Osteocyte (in vitro differentiated cells): ENCODE data around the gene MVB12A. TPM values are rescaled to one million over a fixed set of nuclear protein-coding genes. Genes with fewer than 3 reads are reported as not detected.

Source experiments
- DNase-seq: peaks from one replicate; pipeline ENCODE4 v3.0.0; 2021; ENCODE audit warnings: mixed read lengths; ENCODE audit not compliant: unreplicated experiment; ENCODE audit errors: extremely low spot score
- H3K27ac Mint-ChIP-seq: one replicate; pipeline ENCODE4 v1.8.0; 2021; ENCODE audit warnings: mild to moderate bottlenecking, mixed read lengths; ENCODE audit not compliant: unreplicated experiment
- H3K27me3 Mint-ChIP-seq: one replicate; pipeline ENCODE4 v1.8.0; 2021; ENCODE audit warnings: mixed read lengths; ENCODE audit not compliant: unreplicated experiment
- H3K36me3 Mint-ChIP-seq: one replicate; pipeline ENCODE4 v1.8.0; 2021; ENCODE audit warnings: mixed read lengths; ENCODE audit not compliant: unreplicated experiment
- H3K4me1 Mint-ChIP-seq: one replicate; pipeline ENCODE4 v1.8.0; 2021; ENCODE audit warnings: mixed read lengths; ENCODE audit not compliant: unreplicated experiment
- H3K4me3 Mint-ChIP-seq: one replicate; pipeline ENCODE4 v1.8.0; 2021; ENCODE audit warnings: mild to moderate bottlenecking, moderate library complexity, mixed read lengths; ENCODE audit not compliant: unreplicated experiment
- H3K9me3 Mint-ChIP-seq: one replicate; pipeline ENCODE4 v1.8.0; 2021; ENCODE audit warnings: mixed read lengths; ENCODE audit not compliant: unreplicated experiment
- total RNA-seq: library from RNA; stranded (reverse); gene quantifications from 2 replicates; pipeline ENCODE4 v1.2.1, GENCODE V29; 2021
- TF ChIP-seq, protein P1 (sequence below): fragments of 200-600 bp; sonication (generic); IDR thresholded peaks from 2 replicates; pipeline ENCODE4 v1.5.0; 2021; ENCODE audit warnings: antibody characterized with exemption, mild to moderate bottlenecking, moderate library complexity

The MVB12A gene
- total RNA-seq, 1 donor from 2014 or later = 59.2 TPM

DNA sequence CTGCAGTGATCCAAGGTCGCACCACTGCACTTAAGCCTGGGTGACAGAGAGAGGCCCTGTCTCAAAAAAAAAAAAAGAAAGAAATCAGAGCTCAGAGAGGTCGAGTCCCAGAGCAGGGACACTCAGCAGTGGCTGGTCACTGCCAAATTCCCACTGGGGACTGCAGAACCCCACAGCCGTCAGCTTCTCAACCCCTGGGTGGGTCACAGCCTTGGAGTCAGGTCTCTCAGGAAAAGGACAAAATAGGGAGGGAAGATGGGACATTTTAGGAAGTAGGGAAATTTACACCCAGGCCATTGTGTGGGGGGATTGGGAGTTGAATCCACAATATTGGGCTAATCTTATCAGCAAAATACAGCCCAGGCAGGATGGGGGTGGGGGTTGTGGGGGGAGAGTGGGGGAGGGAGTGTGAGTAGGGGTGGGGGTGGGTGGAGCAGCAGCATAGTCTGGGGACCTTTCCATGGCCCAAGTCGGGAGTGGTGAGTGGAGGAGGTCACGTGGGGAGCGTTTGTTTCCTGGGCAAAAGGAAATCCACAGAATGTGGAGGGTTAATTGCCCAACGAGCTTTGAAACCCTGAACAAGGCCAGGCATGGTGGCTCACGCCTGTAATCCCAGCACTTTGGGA is 20.8 kb upstream of the MVB12A start:
- H3K4me3 Mint-ChIP-seq = no peak overlapping the region
- TF ChIP-seq, protein P1, sequence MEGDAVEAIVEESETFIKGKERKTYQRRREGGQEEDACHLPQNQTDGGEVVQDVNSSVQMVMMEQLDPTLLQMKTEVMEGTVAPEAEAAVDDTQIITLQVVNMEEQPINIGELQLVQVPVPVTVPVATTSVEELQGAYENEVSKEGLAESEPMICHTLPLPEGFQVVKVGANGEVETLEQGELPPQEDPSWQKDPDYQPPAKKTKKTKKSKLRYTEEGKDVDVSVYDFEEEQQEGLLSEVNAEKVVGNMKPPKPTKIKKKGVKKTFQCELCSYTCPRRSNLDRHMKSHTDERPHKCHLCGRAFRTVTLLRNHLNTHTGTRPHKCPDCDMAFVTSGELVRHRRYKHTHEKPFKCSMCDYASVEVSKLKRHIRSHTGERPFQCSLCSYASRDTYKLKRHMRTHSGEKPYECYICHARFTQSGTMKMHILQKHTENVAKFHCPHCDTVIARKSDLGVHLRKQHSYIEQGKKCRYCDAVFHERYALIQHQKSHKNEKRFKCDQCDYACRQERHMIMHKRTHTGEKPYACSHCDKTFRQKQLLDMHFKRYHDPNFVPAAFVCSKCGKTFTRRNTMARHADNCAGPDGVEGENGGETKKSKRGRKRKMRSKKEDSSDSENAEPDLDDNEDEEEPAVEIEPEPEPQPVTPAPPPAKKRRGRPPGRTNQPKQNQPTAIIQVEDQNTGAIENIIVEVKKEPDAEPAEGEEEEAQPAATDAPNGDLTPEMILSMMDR = no peak
- H3K9me3 Mint-ChIP-seq = no peaks in the 10 kb centered on the region
- no peaks in the 10 kb centered on the region for H3K36me3 Mint-ChIP-seq
- no peak for DNase-seq
- peaks cover 4% of the 10 kb centered on the region for H3K27me3 Mint-ChIP-seq
- no peak overlapping the region for H3K27ac Mint-ChIP-seq
- H3K4me1 Mint-ChIP-seq = no peaks in the 10 kb centered on the region

DNA sequence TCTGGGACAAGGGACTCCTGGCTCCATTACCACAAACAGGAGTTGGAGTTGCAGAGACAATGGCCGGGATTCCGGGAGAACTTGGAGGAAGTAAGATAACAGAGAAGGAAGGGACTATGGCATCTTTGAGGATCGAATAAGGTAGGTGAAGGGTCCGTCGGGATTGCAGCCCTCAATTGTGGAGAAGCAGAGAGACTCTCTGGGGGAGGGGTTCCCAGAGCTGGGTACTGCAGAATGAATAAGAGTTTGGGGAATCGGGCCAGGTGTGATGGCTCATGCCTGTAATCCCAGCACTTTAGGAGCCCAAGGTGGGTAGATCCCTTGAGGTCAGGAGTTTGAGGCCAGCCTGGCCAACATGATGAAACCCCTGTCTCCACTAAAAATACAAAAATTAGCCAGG is 18.2 kb upstream of the MVB12A start:
- Mint-ChIP-seq H3K9me3 (no peaks in the 10 kb centered on the region), H3K4me3 (no peak overlapping the region), H3K4me1 (peaks cover 12% of the 10 kb centered on the region), H3K27me3 (peaks cover 4% of the 10 kb centered on the region), H3K27ac (no peak overlapping the region), H3K36me3 (no peaks in the 10 kb centered on the region)
- TF ChIP-seq, protein P1 = no peak
- DNase-seq = no peak

DNA sequence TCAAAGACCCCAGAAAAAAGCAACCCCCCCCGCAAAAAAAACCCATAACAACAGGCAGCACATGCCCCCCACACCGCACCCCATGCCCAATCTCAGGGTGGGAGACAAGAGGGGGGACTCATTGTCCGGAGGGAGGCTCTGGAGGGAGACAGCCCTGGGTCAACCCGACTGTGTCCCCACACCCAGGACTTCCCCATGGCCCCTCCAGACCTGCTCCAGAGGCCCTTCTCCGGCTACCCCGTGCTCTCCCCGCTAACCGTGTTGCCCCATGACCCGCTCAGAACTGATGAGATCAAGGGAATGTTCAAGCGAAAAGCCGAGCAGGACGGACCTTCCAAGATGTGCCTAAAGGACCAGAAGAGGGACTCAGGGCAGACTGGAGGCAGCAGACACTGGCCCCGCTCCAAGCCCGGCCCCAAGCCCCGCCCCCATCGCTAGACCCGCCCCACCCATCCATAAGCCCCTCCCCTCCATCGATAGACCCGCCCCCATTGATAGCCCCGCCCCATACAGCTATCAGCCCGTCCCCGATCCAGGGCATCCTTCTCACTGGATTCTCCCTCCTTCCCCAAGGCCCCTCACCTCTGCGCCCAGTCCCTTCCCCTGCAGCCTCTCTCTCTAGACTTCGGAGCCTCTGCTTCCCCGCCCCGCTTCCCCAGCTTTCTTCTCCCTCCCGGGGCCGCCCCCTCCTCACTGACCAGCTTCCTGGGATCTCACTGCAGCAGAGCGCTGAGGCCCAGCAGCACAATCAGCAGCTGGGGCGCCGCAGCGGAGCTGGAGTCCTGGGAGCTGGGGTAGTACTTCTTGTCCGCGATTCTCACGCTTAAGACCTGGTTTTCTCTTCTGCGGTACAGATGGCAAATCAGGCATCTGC is 16.6 kb upstream of the MVB12A start:
- Mint-ChIP-seq H3K4me3 (no peak overlapping the region), H3K27me3 (peaks cover 4% of the 10 kb centered on the region), H3K9me3 (no peaks in the 10 kb centered on the region), H3K36me3 (no peaks in the 10 kb centered on the region), H3K27ac (no peak overlapping the region), H3K4me1 (peaks cover 18% of the 10 kb centered on the region)
- no peak for DNase-seq
- TF ChIP-seq, protein P1 = no peak

DNA sequence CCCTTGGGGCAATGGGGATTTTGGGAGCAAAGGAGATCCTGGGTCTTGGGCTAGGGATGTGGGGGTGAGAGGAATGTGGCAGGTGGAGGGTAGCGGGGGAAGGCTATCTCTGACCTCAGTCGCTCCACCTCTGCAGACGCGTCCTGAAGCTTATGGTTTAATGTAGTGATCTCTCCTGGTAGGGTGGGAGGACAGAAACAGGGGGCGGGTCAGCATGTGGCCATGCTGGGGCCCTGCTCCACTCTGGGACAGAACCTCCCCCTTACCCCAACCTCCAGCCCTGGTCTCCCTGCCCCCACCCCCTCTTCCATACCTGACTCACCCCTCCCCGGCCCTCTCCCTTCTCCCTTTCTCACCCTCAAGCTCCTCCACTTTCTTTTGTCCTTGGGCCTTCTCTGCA is 15.8 kb upstream of the MVB12A start:
- no peak for DNase-seq
- no peak overlapping the region for H3K4me3 Mint-ChIP-seq
- H3K27ac Mint-ChIP-seq = no peak overlapping the region
- H3K36me3 Mint-ChIP-seq = no peaks in the 10 kb centered on the region
- TF ChIP-seq, protein P1 = no peak
- H3K4me1 Mint-ChIP-seq = peaks cover 18% of the 10 kb centered on the region
- H3K27me3 Mint-ChIP-seq = peaks cover 4% of the 10 kb centered on the region
- no peaks in the 10 kb centered on the region for H3K9me3 Mint-ChIP-seq

DNA sequence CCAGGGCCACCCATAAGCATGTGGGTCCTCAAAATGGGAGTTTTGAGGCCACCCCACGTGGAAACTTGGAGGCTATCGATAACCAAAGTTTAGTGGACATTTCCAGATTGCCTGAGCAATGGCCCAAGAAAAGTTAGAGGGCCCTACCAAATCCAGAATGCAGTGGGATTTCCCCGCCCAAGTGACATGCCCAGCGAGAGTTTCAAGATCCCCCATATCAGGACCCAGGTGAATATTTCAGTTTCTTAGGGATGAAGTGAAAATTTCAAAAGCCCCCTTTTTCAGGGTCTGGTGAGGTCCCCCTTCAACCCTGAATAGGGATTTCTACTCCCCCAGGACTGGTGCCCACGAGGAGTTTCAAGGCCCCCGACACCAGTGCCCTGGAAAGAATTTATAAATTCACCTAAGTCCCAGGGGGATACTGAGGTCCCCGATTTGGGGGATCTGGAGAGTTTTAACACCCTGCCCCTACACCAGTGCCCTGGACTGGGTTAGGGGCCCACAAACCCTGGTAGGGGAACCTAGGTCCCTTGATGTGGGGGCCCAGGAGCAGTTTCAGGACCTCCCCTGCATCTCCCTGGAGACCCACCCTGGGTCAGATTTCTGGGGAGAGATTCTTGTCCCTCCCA is 15.1 kb upstream of the MVB12A start:
- Mint-ChIP-seq H3K36me3 (no peaks in the 10 kb centered on the region), H3K27ac (no peak overlapping the region), H3K4me1 (peaks cover 18% of the 10 kb centered on the region), H3K27me3 (peaks cover 4% of the 10 kb centered on the region), H3K4me3 (no peak overlapping the region), H3K9me3 (no peaks in the 10 kb centered on the region)
- no peak for DNase-seq
- TF ChIP-seq, protein P1 = no peak
